COR-L47 (cell line): ENCODE results near the gene TEX19.

Experiments used
- DNase-seq: peaks from one replicate; lab custom pipeline; 2025; lab: John Stamatoyannopoulos, UW

Gene TEX19

DNA sequence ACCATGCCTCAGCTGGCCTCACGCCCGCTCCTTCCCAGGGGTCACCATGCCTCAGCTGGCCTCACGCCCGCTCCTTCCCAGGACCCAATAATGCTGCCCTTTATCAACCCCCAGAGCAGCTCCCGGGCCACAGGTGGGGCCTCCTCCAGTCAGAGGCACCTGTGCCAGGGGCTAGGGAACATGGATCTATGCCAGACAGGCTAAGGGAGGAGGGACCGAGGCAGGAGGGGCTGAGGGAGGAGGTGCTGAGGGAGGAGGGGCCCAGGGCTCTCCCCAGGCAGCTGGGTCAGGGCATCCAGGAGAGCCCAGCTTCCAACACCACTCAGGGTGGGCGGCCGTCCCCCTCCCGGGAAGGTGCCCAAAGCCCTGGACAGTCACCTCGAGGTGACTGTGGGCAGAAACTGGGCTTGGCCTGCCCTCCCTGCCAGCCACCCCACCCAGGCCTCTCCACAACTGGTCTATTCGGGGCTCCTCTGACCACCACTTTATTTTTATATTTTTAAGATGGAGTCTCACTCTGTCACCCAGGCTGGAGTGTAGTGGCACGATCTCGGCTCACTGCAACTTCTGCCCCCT, 31.9 kb downstream of the TEX19 start:
- DNase-seq: no peak

DNA sequence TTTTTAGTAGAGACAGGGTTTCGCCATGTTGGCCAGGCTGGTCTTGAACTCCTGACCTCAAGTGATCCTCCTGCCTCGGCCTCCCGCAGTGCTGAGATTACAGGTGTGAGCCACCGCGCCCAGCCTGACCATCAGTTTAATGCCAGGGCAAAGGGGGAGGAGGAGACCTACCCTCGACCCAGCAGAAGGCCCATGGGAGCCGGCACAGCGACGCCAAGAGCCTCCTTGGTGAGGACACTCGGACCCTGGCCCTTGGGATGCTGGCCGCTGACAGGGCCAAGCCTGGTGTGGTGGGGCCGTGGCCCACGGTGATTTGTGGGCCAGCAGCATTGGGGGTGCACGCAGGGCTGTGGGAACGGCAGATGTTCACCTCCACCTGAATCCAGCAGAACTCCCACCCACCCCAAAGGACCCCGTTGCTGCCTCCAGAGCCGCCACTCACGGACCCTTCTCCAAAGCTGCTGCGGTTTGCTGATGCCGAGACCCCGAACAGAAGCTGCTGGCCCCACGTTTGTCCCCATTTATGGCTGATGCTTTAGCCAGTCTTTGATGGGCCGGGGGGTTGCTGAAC, 32.5 kb downstream of the TEX19 start:
- no peak for DNase-seq

DNA sequence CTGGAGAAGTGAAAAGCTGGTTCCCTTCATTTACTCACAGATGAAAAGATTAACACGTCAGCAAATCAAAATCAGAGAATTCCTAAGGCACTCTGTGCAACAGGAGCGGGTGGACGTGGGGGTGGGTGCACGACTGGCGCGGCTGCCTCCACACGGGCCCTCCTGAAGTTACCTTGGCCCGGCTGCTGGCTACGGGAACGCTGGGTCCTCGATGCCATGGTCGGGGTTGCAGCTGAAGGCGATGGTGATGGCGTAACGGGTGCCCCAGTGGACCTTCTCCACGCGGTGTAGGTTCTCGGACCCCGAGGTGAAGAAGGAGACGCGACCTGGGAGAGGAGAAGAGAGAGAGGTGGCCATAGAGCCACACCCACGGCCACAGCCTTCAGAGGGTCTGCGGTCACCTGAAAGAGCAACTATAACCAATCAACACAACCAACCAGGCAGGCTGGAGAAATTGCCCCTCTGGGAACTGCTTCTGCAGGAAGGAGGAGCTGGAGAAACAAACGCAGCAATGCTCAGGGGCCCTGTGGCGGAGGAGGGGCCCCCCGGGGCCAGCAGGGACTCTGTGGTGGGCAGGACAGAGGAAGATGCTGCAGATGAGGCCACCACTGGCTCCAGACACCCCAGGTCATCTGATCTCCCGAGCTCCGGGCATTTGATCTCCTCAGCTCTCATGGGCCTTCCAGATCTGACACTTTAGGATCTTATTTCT, 33.3 kb downstream of the TEX19 start:
- DNase-seq: no peak

DNA sequence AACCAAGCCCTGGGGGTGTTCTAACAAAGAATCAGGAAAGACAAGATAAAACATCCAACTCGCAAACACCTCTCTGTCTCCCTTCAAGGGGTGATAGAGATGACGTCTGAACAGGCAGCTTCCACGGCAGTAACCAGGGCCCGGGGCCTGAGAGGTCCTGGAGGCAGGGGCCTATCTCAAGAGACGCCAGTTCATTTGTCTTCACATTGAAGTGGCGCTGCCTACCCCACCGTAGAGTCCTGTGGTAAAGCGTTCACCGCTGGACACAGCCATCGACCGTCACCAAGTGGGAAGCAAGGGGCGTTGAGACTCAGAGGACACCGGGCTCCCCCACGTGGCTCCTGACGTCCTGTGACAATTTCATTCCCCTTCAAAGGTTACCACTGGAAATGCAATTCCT, 33.9 kb downstream of the TEX19 start:
- no peak for DNase-seq

DNA sequence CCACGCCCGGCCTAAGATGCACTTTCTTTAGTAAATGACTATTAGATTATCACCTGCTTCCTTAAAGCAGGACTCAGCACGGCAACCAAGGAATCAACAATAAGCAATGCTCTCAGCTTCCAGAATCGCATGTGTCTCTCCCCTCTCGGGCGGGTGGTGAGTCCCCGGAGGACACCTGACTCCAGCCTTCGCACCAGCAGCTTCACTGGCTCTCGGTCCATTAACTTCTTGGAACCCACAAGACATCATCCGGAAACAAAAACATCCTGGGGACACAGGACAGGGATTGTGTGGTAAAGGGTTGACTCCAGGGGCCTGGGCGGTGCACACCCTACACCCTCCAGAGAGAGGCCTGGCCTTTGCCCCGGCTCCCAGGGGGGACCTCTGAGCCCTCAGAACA, 35.2 kb downstream of the TEX19 start:
- DNase-seq: no peak

DNA sequence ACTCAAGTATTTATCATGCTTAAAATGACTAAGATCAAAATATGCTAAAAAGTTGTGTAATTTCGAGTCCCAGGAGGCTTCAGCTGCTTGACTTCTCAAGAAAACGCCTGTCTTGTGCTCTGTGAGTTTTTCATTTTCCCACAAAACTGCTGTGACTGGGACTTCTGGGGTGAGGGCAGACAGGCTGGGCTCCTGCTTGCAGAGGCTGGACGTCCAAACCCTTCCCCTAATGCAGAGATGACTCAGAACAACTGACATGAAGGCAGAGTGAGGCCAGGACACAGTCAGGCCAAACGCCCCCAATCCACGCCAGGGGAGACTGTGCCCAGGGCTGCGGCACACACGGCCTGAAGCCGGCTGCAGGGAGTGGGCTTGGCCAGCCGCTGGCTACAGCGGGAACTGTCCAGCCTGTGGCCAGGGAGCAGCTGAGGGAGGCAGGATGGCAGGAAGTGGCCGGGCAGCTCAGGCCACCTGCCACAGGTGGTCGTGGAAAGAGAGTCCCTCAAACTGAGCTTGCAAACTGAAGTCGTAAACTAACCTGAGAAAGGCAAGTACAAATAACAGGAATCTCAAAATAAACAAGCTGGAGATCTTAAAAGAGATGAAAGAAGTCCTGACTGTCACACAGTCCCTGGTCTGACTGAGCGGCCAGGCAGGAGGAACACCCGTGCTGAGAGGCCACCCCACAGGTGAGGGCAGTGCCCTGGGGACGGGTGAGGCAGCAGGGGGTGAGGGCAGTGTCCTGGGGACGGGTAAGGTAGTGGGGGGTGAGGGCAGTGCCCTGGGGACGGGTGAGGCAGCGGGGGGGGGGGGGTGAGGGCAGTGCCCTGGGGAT, 37.8 kb downstream of the TEX19 start:
- DNase-seq: no peak

DNA sequence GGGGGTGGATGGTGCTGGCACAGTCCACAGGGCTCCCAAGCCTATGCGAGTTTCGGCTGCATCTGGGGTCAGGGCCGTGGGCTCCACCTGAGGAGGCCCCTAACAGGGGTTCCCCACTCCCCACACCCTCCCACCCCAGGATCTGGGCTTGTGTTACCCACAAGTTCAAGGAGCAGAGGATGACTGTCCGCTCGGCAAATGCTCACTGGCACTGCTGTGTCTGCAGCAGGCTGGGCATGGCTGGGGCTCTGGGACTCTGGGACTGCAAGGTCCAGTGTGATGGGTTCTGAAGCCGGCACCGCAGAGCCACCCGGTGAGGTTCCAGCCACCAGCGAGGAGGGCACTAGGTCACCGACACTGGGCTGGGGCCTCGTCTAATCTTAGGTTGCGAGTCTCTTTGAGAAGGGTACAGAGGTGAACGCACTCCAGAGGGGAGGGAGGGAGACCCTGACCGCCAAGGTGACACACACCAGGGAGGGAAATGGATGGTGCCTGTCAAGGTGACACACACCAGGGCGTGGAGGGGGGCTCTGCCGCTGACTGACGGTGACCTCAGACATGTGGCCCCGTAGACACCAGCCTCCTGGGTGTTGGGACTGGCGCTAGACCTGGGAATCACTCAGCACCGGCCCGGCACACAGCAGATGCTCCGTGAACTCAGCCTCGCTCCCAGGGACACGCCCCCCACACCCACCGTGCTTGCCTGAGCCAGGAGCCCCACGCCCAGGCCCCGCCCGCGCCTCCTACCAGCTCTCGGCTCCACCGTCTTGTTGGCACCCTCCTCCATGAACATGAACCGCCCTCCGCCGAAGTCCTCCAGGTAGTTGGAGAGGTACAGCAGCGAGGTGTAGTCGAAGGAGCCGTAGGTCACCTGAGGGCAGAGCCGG, 38.6 kb downstream of the TEX19 start:
- no peak for DNase-seq

DNA sequence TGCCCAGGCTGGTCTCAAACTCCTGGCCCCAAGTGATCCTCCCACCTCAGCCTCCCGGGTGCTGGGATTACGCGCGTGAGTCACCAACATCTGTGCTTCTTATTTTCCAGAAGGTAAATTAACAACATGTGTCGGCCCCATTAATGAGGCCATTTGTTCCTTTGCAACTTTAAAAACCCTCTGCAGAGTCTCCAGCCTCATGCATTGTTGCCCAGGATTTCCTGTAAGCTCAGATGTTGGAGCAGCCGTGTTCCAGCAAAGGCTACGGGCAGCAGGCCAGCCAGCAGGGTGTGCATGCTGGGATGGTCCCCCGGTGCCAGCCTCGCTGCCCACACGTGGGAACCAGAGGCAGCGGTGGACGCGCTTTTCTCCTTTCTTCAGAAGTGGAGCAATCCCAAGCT, 40.0 kb downstream of the TEX19 start:
- DNase-seq: no peak

DNA sequence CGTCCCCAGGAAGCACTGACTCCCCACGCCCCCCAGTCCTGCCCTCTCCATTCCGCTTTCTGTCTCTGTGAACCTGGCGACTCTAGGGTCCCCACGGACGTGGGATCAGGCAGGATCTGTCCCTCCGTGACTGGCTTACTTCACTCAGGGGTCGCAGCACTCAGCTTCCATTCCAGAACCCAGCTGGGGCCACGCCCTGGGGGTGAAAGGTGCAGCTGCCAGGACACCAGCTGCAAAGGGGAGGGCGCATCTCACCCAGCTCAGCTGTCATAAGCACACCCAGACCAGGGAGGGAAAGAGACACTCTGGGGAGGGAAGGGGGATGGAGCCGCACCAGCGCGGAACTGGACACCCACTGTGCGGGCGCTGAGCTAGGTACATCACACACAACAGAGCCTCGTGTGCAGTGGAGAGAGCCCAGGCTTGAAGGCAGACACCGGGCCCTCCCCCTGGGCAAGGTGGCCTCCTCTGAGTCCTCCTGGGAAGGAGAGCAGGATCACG, 40.6 kb downstream of the TEX19 start:
- DNase-seq: no peak

DNA sequence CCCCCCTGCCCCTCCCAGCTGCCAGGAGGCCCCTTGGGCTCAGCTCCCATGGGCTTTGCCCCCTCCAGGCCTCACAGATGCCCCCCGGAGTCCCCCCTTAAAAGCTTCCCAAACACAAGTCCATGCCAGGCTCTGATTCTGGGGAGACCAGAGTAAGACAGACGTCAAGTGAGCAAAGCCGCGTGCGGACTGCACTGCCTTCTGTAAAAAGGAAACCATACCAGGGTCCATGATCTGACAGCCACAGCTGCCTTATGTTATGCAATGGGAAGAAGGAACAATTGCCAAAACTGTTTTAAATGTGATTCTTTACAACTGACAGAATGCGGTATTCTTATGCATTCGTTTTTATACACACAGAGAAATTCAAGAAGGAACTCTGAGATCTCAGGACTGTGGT, 41.2 kb downstream of the TEX19 start:
- no peak for DNase-seq

DNA sequence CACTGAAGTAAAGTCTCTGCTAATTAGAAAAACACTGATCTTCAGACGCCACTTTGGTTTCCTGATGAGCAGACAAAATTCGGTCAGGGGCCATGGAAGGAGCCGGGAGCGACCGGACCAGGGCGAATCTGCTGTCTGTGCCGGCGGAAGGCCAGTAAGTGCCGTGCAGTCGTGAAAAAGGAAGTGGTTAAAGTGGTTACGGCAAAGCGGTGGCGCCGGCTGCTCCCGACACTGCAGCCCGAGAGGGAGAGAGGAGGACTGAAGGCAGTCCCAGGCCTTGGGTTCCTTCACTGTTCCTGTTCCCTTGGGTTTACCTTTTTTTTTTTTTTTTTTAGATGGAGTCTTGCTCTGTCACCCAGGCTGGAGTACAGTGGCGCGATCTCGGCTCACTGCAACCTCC, 41.8 kb downstream of the TEX19 start:
- DNase-seq: no peak

DNA sequence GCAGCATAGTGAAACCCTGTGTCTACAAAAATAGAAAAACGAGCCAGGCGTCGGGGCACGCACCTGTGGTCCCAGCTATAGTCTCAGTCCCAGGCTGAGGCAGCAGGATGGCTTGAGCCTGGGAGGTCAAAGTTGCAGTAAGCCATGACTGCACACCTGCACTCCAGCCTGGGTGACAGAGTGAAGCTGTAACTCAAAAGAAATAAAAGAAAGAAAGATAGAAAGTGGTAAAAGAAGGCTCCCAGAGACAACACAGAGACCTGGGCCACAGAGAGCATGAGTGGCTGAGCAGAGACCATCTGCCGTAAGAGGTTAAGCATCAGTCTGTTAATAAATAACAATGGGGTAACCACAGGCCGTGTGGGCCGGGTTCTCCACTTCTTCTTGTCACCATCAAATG, 43.8 kb downstream of the TEX19 start:
- DNase-seq: no peak

DNA sequence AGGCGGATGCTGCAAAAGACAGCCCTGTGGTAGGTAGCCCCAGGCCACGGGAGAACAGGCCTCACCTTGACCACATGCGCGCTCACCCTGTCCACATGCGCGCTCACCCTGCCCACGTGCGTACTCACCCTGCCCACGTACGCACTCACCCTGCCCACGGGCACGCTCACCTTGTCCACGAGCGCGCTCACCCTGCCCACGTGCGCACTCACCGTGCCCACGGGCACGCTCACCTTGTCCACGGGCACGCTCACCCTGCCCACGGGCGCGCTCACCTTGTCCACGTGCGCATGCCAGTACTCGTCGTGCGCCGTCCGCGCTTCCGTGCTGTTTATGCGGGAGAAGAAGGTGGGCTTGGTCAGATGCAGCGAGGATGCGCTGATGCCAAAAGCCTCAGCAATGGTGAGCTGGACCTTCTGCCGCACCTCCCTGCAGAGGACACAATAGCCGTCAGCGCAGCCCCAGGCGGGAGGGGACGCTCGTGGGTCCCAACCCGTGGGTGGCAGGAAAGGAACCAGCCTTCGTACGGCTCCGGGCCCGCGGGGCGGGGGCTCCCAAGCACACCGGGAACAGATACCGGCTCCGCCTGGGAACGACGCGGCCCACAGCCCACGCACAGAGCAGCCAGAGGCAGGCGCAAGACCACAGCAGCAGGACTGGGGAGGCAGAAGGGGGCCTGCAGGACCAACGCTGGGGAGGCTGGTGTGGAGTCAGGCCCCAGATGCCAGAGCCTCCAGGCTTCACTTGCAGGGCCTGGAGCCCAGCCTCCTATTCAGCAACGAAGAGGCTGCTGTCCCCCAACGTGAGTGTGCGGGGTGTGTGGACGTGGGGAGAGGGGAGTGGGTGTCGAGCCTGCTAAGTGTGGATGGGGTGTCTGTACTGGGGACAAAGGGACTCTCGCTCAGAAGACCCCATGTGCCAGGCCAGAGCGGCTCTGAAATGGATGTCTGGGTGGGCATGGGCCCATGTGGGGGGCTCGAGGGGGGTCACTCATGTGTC, 44.9 kb downstream of the TEX19 start:
- no peak for DNase-seq

DNA sequence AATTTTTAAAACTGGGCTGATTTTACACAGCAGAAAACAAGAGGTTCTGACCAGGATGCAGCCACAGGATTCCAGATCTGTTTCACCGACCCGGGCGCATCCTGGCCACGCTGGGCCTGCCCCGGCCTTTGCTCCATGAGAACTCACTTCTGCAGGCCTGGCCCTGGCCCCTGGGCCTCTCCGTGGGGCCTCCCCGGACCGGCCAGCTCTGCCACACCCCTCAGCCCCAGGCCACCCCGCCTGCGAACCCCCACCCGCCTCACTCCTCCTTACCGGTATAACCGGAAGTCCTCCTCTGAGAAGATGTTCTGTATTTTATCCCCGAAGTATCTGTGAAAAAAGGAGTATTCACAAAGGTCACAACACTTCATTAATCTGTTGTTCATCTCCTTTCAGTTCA, 46.0 kb downstream of the TEX19 start:
- no peak for DNase-seq

DNA sequence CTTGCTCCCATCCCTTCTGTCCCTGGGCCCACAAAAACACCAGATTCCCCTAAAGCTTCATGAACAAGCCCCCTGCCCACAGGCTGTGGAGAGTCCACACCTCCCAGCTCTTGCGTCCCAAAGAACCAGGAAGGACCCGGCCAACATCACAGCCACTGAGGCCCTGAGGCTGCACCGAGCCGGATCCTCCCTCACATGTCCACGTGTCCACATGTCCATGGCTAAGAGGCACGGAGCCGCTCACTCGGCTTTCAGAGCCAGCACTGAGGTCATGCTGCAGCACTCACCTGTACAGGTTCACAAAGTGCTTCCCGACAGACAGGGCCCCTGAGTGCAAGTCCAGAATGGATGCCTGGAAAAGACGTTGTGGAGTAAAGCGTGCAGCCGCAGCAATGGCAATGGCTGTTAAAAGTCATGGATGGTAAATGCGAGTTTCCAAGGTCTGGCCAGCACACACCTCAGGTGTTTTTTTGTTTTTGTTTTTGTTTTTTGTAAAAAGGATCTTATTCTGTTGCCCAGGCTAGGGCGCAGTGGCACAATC, 47.2 kb downstream of the TEX19 start:
- DNase-seq: no peak

DNA sequence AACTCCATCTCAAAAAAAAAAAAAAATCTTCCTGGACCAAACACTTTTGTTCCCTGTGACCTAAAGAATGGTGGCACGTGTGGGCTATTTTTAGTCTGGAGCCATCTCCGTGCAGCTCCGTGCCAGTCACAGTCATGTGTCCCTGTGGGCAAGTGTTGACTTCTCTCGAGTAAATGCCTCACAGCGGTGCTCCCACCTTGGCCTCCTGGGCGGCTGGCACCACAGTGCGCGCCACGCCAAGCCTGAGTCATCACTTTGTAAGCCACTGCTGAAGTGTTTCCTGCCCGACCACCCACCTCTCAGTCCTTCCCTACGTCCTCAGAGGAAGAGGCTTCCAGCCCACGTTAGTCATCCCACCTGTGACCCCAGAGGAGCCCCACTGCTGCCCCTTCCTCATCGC, 48.2 kb downstream of the TEX19 start:
- DNase-seq: no peak

DNA sequence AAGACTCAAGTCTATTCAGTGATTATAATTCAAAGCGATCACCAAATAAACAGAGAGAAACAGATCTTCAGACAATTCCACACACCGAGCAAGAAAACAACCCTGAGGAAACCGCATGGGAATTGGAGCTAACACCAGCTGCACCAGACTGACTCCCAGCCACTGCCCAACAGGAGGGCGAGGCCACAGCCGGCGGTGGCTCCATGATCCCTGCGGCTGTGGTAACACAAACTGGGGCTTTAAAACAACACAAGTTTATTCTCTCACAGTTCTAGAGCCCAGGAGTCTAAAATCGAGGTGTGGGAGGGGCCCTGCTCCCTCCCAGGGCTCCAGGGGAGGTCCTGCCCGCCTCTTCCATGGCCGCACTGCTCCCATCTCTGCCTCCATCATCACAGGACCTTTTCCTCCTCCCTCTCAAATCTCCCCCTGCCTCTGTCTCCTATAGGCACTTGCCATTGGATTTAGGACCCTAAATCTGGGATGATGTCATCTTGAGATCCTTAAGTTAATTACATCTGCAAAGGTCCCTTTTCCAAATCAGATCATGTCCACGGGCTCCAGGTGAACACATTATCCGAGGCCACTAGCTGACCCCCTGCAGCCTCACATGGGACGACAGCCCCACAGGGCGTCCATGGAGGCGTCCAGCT, 49.4 kb downstream of the TEX19 start:
- DNase-seq: no peak

DNA sequence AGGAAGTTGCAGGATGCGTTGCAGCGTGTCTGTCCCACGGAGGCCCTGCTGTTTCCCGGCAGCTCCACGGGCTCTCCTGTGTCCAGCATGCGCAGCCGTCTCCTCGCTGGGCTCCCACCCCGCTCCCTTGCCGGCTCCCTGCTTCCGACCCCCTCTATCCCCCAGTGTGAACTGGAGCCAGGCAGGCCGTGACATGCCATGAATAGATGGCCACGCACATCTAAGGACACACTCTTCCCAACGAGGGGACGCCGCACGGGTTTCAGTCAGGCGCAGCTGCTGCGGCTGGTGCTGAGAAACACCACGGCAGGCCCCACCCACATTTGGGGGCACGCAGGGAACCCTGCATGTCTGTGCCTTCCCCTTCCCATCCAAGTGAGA, 49.9 kb downstream of the TEX19 start:
- DNase-seq: no peak

DNA sequence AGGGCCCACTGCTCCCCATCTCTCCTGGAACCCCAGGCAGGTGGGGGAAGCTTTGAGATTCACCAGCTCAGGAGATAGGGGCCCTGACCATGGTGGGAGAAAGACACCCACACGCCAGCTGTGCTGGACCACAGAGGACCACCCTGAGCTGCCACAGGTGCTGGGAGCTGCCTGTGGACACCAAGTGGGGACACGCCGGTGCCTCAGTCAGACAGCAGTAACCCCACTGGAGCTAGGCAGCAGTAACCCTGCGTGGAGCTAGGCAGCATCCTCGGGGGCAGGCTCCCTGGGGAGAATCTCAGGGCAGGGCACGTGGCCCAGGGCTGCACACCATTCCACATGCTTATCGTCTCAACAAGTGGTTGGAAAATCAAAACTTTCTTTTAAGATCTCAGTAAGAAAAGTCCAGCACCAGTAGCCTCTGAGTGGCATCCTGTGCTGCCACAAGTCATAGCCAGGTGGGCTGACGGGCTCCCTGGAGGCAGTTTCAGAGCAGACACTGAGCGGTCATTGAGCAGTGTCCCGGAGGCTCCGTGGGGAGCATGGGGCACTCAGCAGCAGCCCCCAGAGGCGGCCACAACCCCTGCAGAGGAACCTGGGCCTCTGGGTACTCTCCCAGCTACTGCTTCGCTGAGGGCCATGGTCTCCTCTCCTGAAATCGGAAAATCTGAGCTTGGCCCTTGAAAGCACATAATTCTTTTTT, 51.1 kb downstream of the TEX19 start:
- DNase-seq: no peak
